AG09319 (cell line): ENCODE data around the gene F2RL1.

Experiments used
- DNase-seq: peaks from one replicate; pipeline ENCODE4 v3.0.0-alpha.2; 2010; ENCODE audit warnings: low read depth; ENCODE audit errors: extremely low read depth
- CTCF ChIP-seq: IDR thresholded peaks from 2 replicates; pipeline ENCODE4 v1.5.1; 2011; ENCODE audit warnings: low read depth, mild to moderate bottlenecking, inconsistent platforms, low read length, moderate library complexity

Gene F2RL1

GRCh38 chr5:76867038-76867437, 48.2 kb downstream of the F2RL1 start:
- TF ChIP-seq CTCF: no peak
- no peak for DNase-seq

GRCh38 chr5:76867827-76868693, 49.2 kb downstream of the F2RL1 start:
- TF ChIP-seq CTCF: peak; percentile 78

GRCh38 chr5:76870046-76870445, 51.2 kb downstream of the F2RL1 start:
- TF ChIP-seq CTCF: no peak
- no peak for DNase-seq

More at GRCh38 chr5:76867827-76868693, 49.2 kb downstream of the F2RL1 start:
- DNase-seq: peak; percentile 25

GRCh38 chr5:76874088-76874581, 55.3 kb downstream of the F2RL1 start:
- no peak for TF ChIP-seq CTCF
- no peak for DNase-seq
